HepG2 (cell line): ENCODE results near the gene ASH1L. TPM values are rescaled to one million over a fixed set of nuclear protein-coding genes. Genes with fewer than 3 reads are reported as not detected.
A peak's percentile ranks its signal among the peaks of the same experiment; 100 is the strongest.

Experiments used
- ATAC-seq: fragments of 200-7000 bp; cut with Tn5 transposase; 3 replicates; pipeline ENCODE4 v1.9.1; 2020; ENCODE audit warnings: mild to moderate bottlenecking, moderate library complexity
- BruUV-seq: library from RNA; stranded (reverse); fragments of 400-500 nt; replicated peaks from 2 replicates; lab custom pipeline; 2021; lab: Mats Ljungman, UMichigan
- CTCF ChIA-PET: fragments of 300-600 bp; formaldehyde crosslinking; extraction: SDS; loops from one replicate; lab custom pipeline; 2021; ENCODE audit warnings: low total read pairs, inconsistent platforms, low intra/inter-chr PET ratio; lab: Yijun Ruan, JAX
- POLR2A ChIA-PET: fragments of 350-600 bp; sonication (Branson Sonifier 250); formaldehyde crosslinking; loops from one replicate; lab custom pipeline; 2020; ENCODE audit warnings: antibody characterized with exemption, inconsistent platforms; lab: Yijun Ruan, JAX
- DNase-seq: peaks from one replicate; pipeline ENCODE4 v3.0.0-alpha.2; 2015; ENCODE audit warnings: low spot score
- FAIRE-seq: peaks from 3 replicates; lab custom pipeline; 2011; peaks lifted over from hg19 to GRCh38; lab: Jason Lieb, UNC
- H2AFZ ChIP-seq: one replicate; pipeline ENCODE4 v1.6.1; 2011; ENCODE audit warnings: low read length, inconsistent platforms
- H3K27ac ChIP-seq: fragments of 300-600 bp; 3 replicates; pipeline ENCODE4 v1.8.0; 2011; ENCODE audit warnings: mixed run types, mild to moderate bottlenecking, mixed read lengths, low read length, inconsistent platforms; ENCODE audit not compliant: insufficient read depth; ENCODE audit errors: extremely low read length
- H3K27me3 ChIP-seq, 2 experiments: fragments of 200-600 bp in 1 of 2; 2 replicates in 1 of 2; 3 replicates in 1 of 2; pipeline versions ENCODE4 v1.6.0 to v1.8.0; 2011; ENCODE audit warnings: low read length in 2 of 2, mild to moderate bottlenecking in 2 of 2, moderate library complexity in 2 of 2, inconsistent platforms in 1 of 2; ENCODE audit not compliant: insufficient read depth in 2 of 2, control insufficient read depth in 1 of 2
- H3K36me3 ChIP-seq, 2 experiments: fragments of 200-600 bp in 1 of 2; replicated peaks in 1 of 2; 2 replicates in 1 of 2; 3 replicates in 1 of 2; pipeline versions ENCODE4 v1.5.1 to v1.8.0; 2011; ENCODE audit warnings: low read length in 2 of 2, inconsistent platforms in 1 of 2; ENCODE audit not compliant: insufficient read depth in 2 of 2, control insufficient read depth in 1 of 2
- H3K4me1 ChIP-seq: 2 replicates; pipeline ENCODE4 v1.5.1; 2012; ENCODE audit warnings: low read length, inconsistent platforms; ENCODE audit not compliant: insufficient read depth
- H3K4me2 ChIP-seq: 2 replicates; pipeline ENCODE4 v1.6.0; 2011; ENCODE audit warnings: low read depth, low read length, inconsistent platforms
- H3K4me3 ChIP-seq, 3 experiments: fragments of 200-600 bp in 1 of 3; sonication (generic), shearing (Covaris generic) in 1 of 3; replicated peaks in 1 of 3; 2 replicates each; pipeline ENCODE4 v1.5.1; 2011 to 2016; ENCODE audit warnings: low read length in 3 of 3, inconsistent platforms in 2 of 3, low read depth in 2 of 3, mild to moderate bottlenecking in 2 of 3, control low read depth in 1 of 3, mixed read lengths in 1 of 3; ENCODE audit not compliant: insufficient read depth in 1 of 3
- H3K79me2 ChIP-seq: one replicate; pipeline ENCODE4 v1.6.1; 2011; ENCODE audit warnings: low read length, inconsistent platforms; ENCODE audit not compliant: insufficient read depth
- H3K9ac ChIP-seq: 2 replicates; pipeline ENCODE4 v1.6.0; 2011; ENCODE audit warnings: mild to moderate bottlenecking, low read depth, low read length, inconsistent platforms; ENCODE audit not compliant: insufficient read depth
- H3K9me3 ChIP-seq: 2 replicates; pipeline ENCODE4 v1.5.1; 2012; ENCODE audit warnings: mild to moderate bottlenecking, low read length
- H4K20me1 ChIP-seq: 2 replicates; pipeline ENCODE4 v1.6.0; 2011; ENCODE audit warnings: inconsistent platforms, mild to moderate bottlenecking, low read length, moderate library complexity; ENCODE audit not compliant: insufficient read depth
- BHLHE40 ChIP-seq: IDR thresholded peaks from 2 replicates; pipeline ENCODE4 v1.6.1; 2011; ENCODE audit warnings: low read length, improper control_type of control experiment
- ELF4 ChIP-seq: sonication (generic); formaldehyde crosslinking; IDR thresholded peaks from 2 replicates; pipeline ENCODE4 v1.5.0; 2020; ENCODE audit warnings: missing genetic modification reagents, mild to moderate bottlenecking, moderate library complexity, borderline replicate concordance
- HDAC1 ChIP-seq: sonication (generic); formaldehyde crosslinking; IDR thresholded peaks from 2 replicates; pipeline ENCODE4 v1.5.1; 2020; ENCODE audit warnings: mild to moderate bottlenecking, missing genetic modification reagents
- HDAC2 ChIP-seq: sonication (generic); formaldehyde crosslinking; IDR thresholded peaks from 2 replicates; pipeline ENCODE4 v1.4.0; 2020; ENCODE audit warnings: missing genetic modification reagents
- LCORL ChIP-seq, 2 experiments: fragments of 450-650 bp in 1 of 2; sonication (generic) in 1 of 2; formaldehyde crosslinking in 1 of 2; IDR thresholded peaks; 2 replicates each; pipeline versions ENCODE4 v1.5.0 to v1.6.1; 2017 to 2020; ENCODE audit warnings: antibody characterized with exemption in 1 of 2, missing genetic modification reagents in 1 of 2
- NR2F1 ChIP-seq, 2 experiments: fragments of 450-650 bp in 1 of 2; formaldehyde crosslinking in 1 of 2; IDR thresholded peaks; 2 replicates each; pipeline versions ENCODE4 v1.5.0 to v1.6.1; 2016 to 2020; ENCODE audit warnings: mild to moderate bottlenecking in 1 of 2, missing compliant biosample characterization in 1 of 2, missing genetic modification reagents in 1 of 2, moderate library complexity in 1 of 2
- POGZ ChIP-seq: sonication (generic); formaldehyde crosslinking; IDR thresholded peaks from 2 replicates; pipeline ENCODE4 v1.4.0; 2020; ENCODE audit warnings: mild to moderate bottlenecking, missing genetic modification reagents
- POLR2A ChIP-seq, 2 experiments: IDR thresholded peaks; 2 replicates each; pipeline ENCODE4 v1.6.1; 2011; ENCODE audit warnings: low read depth in 2 of 2, low read length in 2 of 2, mild to moderate bottlenecking in 1 of 2, moderate library complexity in 1 of 2; ENCODE audit not compliant: insufficient read depth in 1 of 2
- PPARG ChIP-seq: conservative IDR thresholded peaks from 2 replicates; pipeline ENCODE4 v1.6.1; 2016; ENCODE audit warnings: missing biosample characterization, missing genetic modification reagents
- SAFB2 ChIP-seq: sonication (generic); formaldehyde crosslinking; IDR thresholded peaks from 2 replicates; pipeline ENCODE4 v1.5.1; 2020; ENCODE audit warnings: missing genetic modification reagents, low read depth, mild to moderate bottlenecking, borderline replicate concordance
- TEAD3 ChIP-seq: optimal IDR thresholded peaks from 2 replicates; pipeline ENCODE3; 2016; ENCODE audit warnings: borderline replicate concordance
- ZNF138 ChIP-seq: sonication (generic); formaldehyde crosslinking; IDR thresholded peaks from 2 replicates; pipeline ENCODE4 v1.5.0; 2020; ENCODE audit warnings: mild to moderate bottlenecking, low read depth, missing genetic modification reagents
- ZNF251 ChIP-seq: sonication (generic); formaldehyde crosslinking; IDR thresholded peaks from 2 replicates; pipeline ENCODE4 v1.9.0; 2021; ENCODE audit warnings: mild to moderate bottlenecking, missing genetic modification reagents
- ZNF280D ChIP-seq: sonication (generic); formaldehyde crosslinking; IDR thresholded peaks from 2 replicates; pipeline ENCODE4 v1.5.1; 2020; ENCODE audit warnings: mild to moderate bottlenecking, missing genetic modification reagents
- ZNF441 ChIP-seq: sonication (generic); formaldehyde crosslinking; IDR thresholded peaks from 2 replicates; pipeline ENCODE4 v1.7.0; 2021; ENCODE audit warnings: missing genetic modification reagents, borderline replicate concordance
- ZNF678 ChIP-seq: sonication (generic); formaldehyde crosslinking; IDR thresholded peaks from 2 replicates; pipeline ENCODE4 v1.4.0; 2020; ENCODE audit warnings: mild to moderate bottlenecking, missing genetic modification reagents
- ZNF724P ChIP-seq: sonication (generic); formaldehyde crosslinking; IDR thresholded peaks from 2 replicates; pipeline ENCODE4 v1.8.0; 2022; ENCODE audit warnings: missing genetic modification reagents, borderline replicate concordance
- WGBS: methylation state at CpG from one replicate; pipeline ENCODE4 v1.1.6; 2017; ENCODE audit warnings: low lambda C conversion rate; 5-methylcytosine and 5-hydroxymethylcytosine counted together
- in situ Hi-C: cut with HindIII; loops from 2 replicates; pipeline ENCODE4 v1.10.0; 2017; ENCODE audit warnings: low pct_unique_long_range_greater_than_20kb; ENCODE audit not compliant: extremely low pct_ligation_motif_present
- intact Hi-C: fragments of 100-400 bp; cut with micrococcal nuclease; formaldehyde crosslinking; loops from one replicate; pipeline ENCODE4 v1.10.0; 2022; ENCODE audit not compliant: unreplicated experiment
- polyA plus RNA-seq, 8 experiments: library from polyadenylated mRNA; depleted of rRNA in 3 of 8; stranded (reverse) in 7 of 8; unstranded in 1 of 8; fragments of >200 nt; fragmentation: Illumina TruSeq in 4 of 8; extraction: Trizol in 4 of 8; gene quantifications; 2 replicates each; pipeline versions ENCODE4 v1.2.1 to v1.2.3, GENCODE V29; 2011 to 2016; ENCODE audit warnings: low read depth in 4 of 8, missing spikeins in 1 of 8, mixed read lengths in 1 of 8; ENCODE audit not compliant: insufficient read depth in 1 of 8
- total RNA-seq, 5 experiments: library from RNA; depleted of rRNA; stranded (reverse); fragments of >200 nt; fragmentation: Illumina TruSeq; extraction: Trizol; gene quantifications; 2 replicates each; pipeline ENCODE4 v1.2.3, GENCODE V29; 2016; ENCODE audit warnings: low read depth in 1 of 5
- TF ChIP-seq, protein P1 (sequence below): sonication (generic); formaldehyde crosslinking; IDR thresholded peaks from 2 replicates; pipeline ENCODE4 v1.4.0; 2020; ENCODE audit warnings: missing genetic modification reagents
- TF ChIP-seq, protein P2 (sequence below): sonication (generic); formaldehyde crosslinking; IDR thresholded peaks from 2 replicates; pipeline ENCODE4 v1.4.0; 2020; ENCODE audit warnings: missing genetic modification reagents

Gene ASH1L
- total and polyA plus RNA-seq, 2 of the 13 experiments (the other 11 are each of a cell fraction or from before 2014, with no cell fraction given), result 10.2 to 15.3 TPM

GRCh38 chr1:155324037-155324716 lies 238.4 kb downstream of the ASH1L start (continued):
- TF ChIP-seq LCORL (IDR thresholded peaks at IDR 0.05), result no peak
- peak; percentile 36 for TF ChIP-seq LCORL (CRISPR knock-in tag; IDR thresholded peaks at IDR 0.05)
- peak; percentile 40 for TF ChIP-seq HDAC2 (CRISPR knock-in tag)
- peak; percentile 39 for TF ChIP-seq HDAC1 (CRISPR knock-in tag)
- TF ChIP-seq, protein P1, sequence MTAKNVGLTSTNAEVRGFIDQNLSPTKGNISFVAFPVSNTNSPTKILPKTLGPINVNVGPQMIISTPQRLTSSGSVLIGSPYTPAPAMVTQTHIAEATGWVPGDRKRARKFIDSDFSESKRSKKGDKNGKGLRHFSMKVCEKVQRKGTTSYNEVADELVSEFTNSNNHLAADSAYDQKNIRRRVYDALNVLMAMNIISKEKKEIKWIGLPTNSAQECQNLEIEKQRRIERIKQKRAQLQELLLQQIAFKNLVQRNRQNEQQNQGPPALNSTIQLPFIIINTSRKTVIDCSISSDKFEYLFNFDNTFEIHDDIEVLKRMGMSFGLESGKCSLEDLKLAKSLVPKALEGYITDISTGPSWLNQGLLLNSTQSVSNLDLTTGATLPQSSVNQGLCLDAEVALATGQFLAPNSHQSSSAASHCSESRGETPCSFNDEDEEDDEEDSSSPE (CRISPR knock-in tag), result peak; percentile 88
- TF ChIP-seq POLR2A (IDR thresholded peaks at IDR 0.05; ENCODE audit: insufficient read depth in 1 of 2, low read depth in 2 of 2, low read length in 2 of 2), result peak in 1 of 2 experiments; percentile 61; a peak in 2 of 4 replicates

DNA sequence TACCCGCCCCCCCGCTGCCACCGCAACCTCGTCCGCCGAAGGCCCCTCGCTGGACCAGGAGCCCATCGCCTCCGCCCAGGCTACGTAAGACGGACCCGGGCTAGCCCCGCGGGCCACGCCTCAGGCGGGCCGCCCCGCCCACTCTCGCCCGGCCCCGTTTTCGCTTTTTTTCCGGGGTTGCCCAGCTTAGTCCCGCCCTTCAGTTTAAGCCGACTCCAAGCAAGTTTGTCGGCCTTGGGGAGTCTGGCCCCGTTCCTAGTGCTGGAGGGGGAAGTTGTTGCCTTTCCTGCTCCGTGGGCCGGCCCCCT lies 238.9 kb downstream of the ASH1L start:
- DNase-seq, result peak; percentile 75
- 2% methylated on average over 10 of the region's 29 CpGs for WGBS
- H3K4me3 ChIP-seq, result peak overlapping the region; percentile 80 to 94 (median 81); a peak in 5 of 6 replicates
- no peak for FAIRE-seq
- H3K4me1 ChIP-seq, result peaks cover 36% of the 10 kb centered on the region
- no peak overlapping the region for H2AFZ ChIP-seq
- H3K27ac ChIP-seq, result peak overlapping the region; percentile 71
- peaks cover 3 to 30% of the 10 kb centered on the region in 2 experiments; a peak in 4 of 5 replicates for H3K36me3 ChIP-seq
- no TSS peak for BruUV-seq
- intact Hi-C loops, result loop anchor here (1.0 to 5.0 kb wide), 5 partner anchors 15 to 269 kb away; partner anchors contain the start of genes FDPS, HCN3, MTX1 and THBS3
- H3K27me3 ChIP-seq, result no peaks in the 10 kb centered on the region; a peak in 1 of 5 replicates
- H4K20me1 ChIP-seq, result no peaks in the 10 kb centered on the region; the same call in none of the 2 replicates
- no peaks in the 10 kb centered on the region for H3K9me3 ChIP-seq
- ChIA-PET CTCF (interaction anchor here (1.0 to 4.5 kb wide), 5 partner anchors 43 to 117 kb away, joined by 3 to 71 read pairs (median 3); partner anchors contain the start of gene HCN3), POLR2A (interaction anchor here (0.5 to 4.3 kb wide), 14 partner anchors 13 to 82 kb away, joined by 3 to 38 read pairs (median 4); partner anchors contain the start of genes CLK2, ENTREP3, FDPS and HCN3)
- peak overlapping the region; percentile 69 for H3K9ac ChIP-seq
- peak overlapping the region; percentile 80 for H3K4me2 ChIP-seq
- peak; percentile 55 for ATAC-seq
- in situ Hi-C loops, result no loop called here
- H3K79me2 ChIP-seq, result peaks cover 5% of the 10 kb centered on the region
- TF ChIP-seq ZNF441 (CRISPR knock-in tag) (0 out of 2 replicates have a peak, but pooled peaks have one; percentile 52), SAFB2 (CRISPR knock-in tag) (no peak), POGZ (no peak), ZNF251 (CRISPR knock-in tag) (no peak), NR2F1 (CRISPR knock-in tag; IDR thresholded peaks at IDR 0.05) (no peak), PPARG (no peak), ZNF678 (CRISPR knock-in tag) (no peak), ZNF724P (CRISPR knock-in tag) (no peak), ZNF138 (CRISPR knock-in tag) (no peak), ELF4 (CRISPR knock-in tag) (no peak), TEAD3 (CRISPR knock-in tag) (peak; percentile 6), ZNF280D (CRISPR knock-in tag) (no peak), BHLHE40 (no peak)
- TF ChIP-seq, protein P2, sequence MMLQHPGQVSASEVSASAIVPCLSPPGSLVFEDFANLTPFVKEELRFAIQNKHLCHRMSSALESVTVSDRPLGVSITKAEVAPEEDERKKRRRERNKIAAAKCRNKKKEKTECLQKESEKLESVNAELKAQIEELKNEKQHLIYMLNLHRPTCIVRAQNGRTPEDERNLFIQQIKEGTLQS (CRISPR knock-in tag), result no peak
